Transverse colon (tissue), 3 donors: Measurements from ENCODE around the gene ALDH1A1.

Experiments used
- POLR2A ChIP-seq: fragments of 450-650 bp; IDR thresholded peaks from one replicate; pipeline ENCODE4 v1.6.1; 2016; ENCODE audit warnings: antibody characterized with exemption, mild to moderate bottlenecking, moderate library complexity
- TF ChIP-seq, protein P1 (sequence below), 5 experiments: fragments of 200-600 bp in 3 of 5; fragments of 450-650 bp in 2 of 5; sonication (generic) in 3 of 5; IDR thresholded peaks; 1 replicate in 2 of 5; 2 replicates in 3 of 5; pipeline ENCODE4 v1.5.1; 2016 to 2017; ENCODE audit warnings: antibody characterized with exemption in 5 of 5, inconsistent platforms in 3 of 5, mild to moderate bottlenecking in 2 of 5, moderate library complexity in 1 of 5

GRCh38 chr9:72855890-72856523 is 96.8 kb downstream of the ALDH1A1 start:
- TF ChIP-seq POLR2A = no peak
- TF ChIP-seq, protein P1, sequence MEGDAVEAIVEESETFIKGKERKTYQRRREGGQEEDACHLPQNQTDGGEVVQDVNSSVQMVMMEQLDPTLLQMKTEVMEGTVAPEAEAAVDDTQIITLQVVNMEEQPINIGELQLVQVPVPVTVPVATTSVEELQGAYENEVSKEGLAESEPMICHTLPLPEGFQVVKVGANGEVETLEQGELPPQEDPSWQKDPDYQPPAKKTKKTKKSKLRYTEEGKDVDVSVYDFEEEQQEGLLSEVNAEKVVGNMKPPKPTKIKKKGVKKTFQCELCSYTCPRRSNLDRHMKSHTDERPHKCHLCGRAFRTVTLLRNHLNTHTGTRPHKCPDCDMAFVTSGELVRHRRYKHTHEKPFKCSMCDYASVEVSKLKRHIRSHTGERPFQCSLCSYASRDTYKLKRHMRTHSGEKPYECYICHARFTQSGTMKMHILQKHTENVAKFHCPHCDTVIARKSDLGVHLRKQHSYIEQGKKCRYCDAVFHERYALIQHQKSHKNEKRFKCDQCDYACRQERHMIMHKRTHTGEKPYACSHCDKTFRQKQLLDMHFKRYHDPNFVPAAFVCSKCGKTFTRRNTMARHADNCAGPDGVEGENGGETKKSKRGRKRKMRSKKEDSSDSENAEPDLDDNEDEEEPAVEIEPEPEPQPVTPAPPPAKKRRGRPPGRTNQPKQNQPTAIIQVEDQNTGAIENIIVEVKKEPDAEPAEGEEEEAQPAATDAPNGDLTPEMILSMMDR (IDR thresholded peaks at IDR 0.05) = no peak
